Ectodermal cell (in vitro differentiated cells): Measurements from ENCODE around the gene PFKM.
"Not testable (repeated sequence)": the region's sequence is repeated elsewhere in the genome, so short reads cannot be mapped to it uniquely, and the experiment has no call there.

Experiments used
- H3K27ac ChIP-seq: 2 replicates; pipeline ENCODE4 v1.7.0; 2013; ENCODE audit warnings: mild to moderate bottlenecking, low read depth, low read length; ENCODE audit not compliant: insufficient read depth, poor library complexity, severe bottlenecking
- H3K27me3 ChIP-seq: 2 replicates; pipeline ENCODE4 v1.7.0; 2013; ENCODE audit warnings: mild to moderate bottlenecking, low read length; ENCODE audit not compliant: insufficient read depth, control insufficient read depth, poor library complexity, severe bottlenecking
- H3K36me3 ChIP-seq: one replicate; pipeline ENCODE4 v1.7.0; 2013; ENCODE audit warnings: low read length; ENCODE audit not compliant: control insufficient read depth, insufficient read depth
- H3K4me1 ChIP-seq: one replicate; pipeline ENCODE4 v1.7.0; 2013; ENCODE audit warnings: low read length; ENCODE audit not compliant: control insufficient read depth, insufficient read depth
- H3K4me3 ChIP-seq: 2 replicates; pipeline ENCODE4 v1.7.0; 2013; ENCODE audit warnings: low read depth, low read length, control low read depth; ENCODE audit not compliant: insufficient read depth
- H3K9me3 ChIP-seq: 2 replicates; pipeline ENCODE4 v1.7.0; 2013; ENCODE audit warnings: mild to moderate bottlenecking, low read length, moderate library complexity; ENCODE audit not compliant: control insufficient read depth
- WGBS, 2 experiments: methylation state at CpG; one replicate each; pipeline ENCODE4 v1.1.7; 2013; ENCODE audit warnings: missing lambda C conversion rate in 2 of 2; 5-methylcytosine and 5-hydroxymethylcytosine counted together

PFKM gene

GRCh38 chr12:48151103-48151771 lies 32.1 kb downstream of the PFKM start:
- 80 to 91% methylated on average over 2 of the region's 2 CpGs for WGBS, 2 experiments
- no peak overlapping the region for H3K27ac ChIP-seq

GRCh38 chr12:48155786-48156185 lies 36.6 kb downstream of the PFKM start:
- H3K36me3 ChIP-seq, H3K4me3 ChIP-seq, H3K9me3 ChIP-seq, H3K4me1 ChIP-seq, H3K27ac ChIP-seq, H3K27me3 ChIP-seq: not testable (repeated sequence)
- WGBS, 2 experiments, result 94 to 98% methylated on average over 4 of the region's 5 CpGs

More at GRCh38 chr12:48151103-48151771, 32.1 kb downstream of the PFKM start:
- peaks cover 11% of the 10 kb centered on the region for H3K36me3 ChIP-seq
- H3K4me3 ChIP-seq, result no peak overlapping the region
- no peaks in the 10 kb centered on the region for H3K27me3 ChIP-seq
- H3K4me1 ChIP-seq, result no peaks in the 10 kb centered on the region
- H3K9me3 ChIP-seq, result no peaks in the 10 kb centered on the region

GRCh38 chr12:48156652-48157017 lies 37.5 kb downstream of the PFKM start:
- Histone ChIP-seq H3K27ac (no peak overlapping the region), H3K4me3 (peak overlapping the region; percentile 77), H3K36me3 (no peaks in the 10 kb centered on the region), H3K27me3 (no peaks in the 10 kb centered on the region), H3K9me3 (no peaks in the 10 kb centered on the region), H3K4me1 (no peaks in the 10 kb centered on the region)
- 42 to 44% methylated on average over 8 of the region's 8 CpGs for WGBS, 2 experiments

- no peaks in the 10 kb centered on the region for H3K36me3 ChIP-seq
- H3K27me3 ChIP-seq, result peaks cover 3% of the 10 kb centered on the region
- no peaks in the 10 kb centered on the region for H3K4me1 ChIP-seq
- H3K27ac ChIP-seq, result no peak within 1 kb of the TSS
- WGBS, 2 experiments, result 1% methylated on average over 56 of the region's 56 CpGs
- peak within 1 kb of the TSS; percentile 77 for H3K4me3 ChIP-seq
- H3K9me3 ChIP-seq, result no peaks in the 10 kb centered on the region
Observed at GRCh38 chr12:48157018-48157888, 38.1 kb downstream of the PFKM start, which contains the start of gene ASB8. Gene ASB8 (minus strand): TSS chr12:48157515. CDS start chr12:48153496, 4,019 bp downstream.

DNA sequence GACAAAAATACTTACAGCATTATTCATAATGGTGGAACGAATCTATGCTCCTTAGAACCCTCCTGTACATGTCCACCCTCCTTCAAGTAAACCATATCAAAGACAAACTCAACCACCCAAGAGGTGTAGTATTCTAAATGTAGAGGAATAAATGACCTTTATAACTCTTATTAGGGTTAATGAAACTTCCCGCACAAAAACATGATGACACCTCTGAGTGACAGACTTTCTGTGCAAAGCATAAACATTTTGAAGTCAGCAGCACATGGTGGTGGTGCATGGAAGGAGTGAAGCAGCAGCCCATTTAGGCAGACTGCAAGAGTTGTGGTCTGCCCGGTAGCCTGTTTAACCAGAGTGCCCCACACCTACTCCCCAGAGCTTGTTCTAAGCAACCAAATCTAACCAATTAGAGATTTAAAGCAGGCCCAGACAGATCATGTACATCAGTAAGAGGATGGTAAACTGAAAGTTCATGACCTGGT lies 38.8 kb downstream of the PFKM start:
- Histone ChIP-seq H3K9me3 (no peaks in the 10 kb centered on the region), H3K4me3 (no peak overlapping the region), H3K27ac (no peak overlapping the region), H3K27me3 (peaks cover 3% of the 10 kb centered on the region), H3K36me3 (no peaks in the 10 kb centered on the region), H3K4me1 (no peaks in the 10 kb centered on the region)
- WGBS, 2 experiments, result 93 to 96% methylated on average over 2 to 3 of the region's 3 CpGs

GRCh38 chr12:48160046-48160445 lies 40.9 kb downstream of the PFKM start:
- H3K27ac ChIP-seq, result no peak overlapping the region
- H3K36me3 ChIP-seq, result no peaks in the 10 kb centered on the region
- H3K4me1 ChIP-seq, result no peaks in the 10 kb centered on the region
- no peak overlapping the region for H3K4me3 ChIP-seq
- WGBS, 2 experiments, result 92 to 95% methylated on average over 5 of the region's 5 CpGs
- no peaks in the 10 kb centered on the region for H3K9me3 ChIP-seq
- peaks cover 3% of the 10 kb centered on the region for H3K27me3 ChIP-seq

- WGBS, 2 experiments, result 90 to 93% methylated on average over 2 of the region's 2 CpGs
- Histone ChIP-seq H3K27ac (no peak overlapping the region), H3K9me3 (no peaks in the 10 kb centered on the region), H3K4me1 (no peaks in the 10 kb centered on the region), H3K27me3 (peaks cover 3% of the 10 kb centered on the region), H3K36me3 (no peaks in the 10 kb centered on the region), H3K4me3 (no peak overlapping the region)
Observed at GRCh38 chr12:48160807-48161206, 41.6 kb downstream of the PFKM start.

GRCh38 chr12:48163150-48163747 lies 44.1 kb downstream of the PFKM start:
- H3K27ac ChIP-seq, result no peak overlapping the region
- H3K4me3 ChIP-seq, result no peak overlapping the region
- H3K27me3 ChIP-seq, result peaks cover 3% of the 10 kb centered on the region
- WGBS, 2 experiments, result 74 to 77% methylated on average over 4 to 5 of the region's 5 CpGs
- no peaks in the 10 kb centered on the region for H3K36me3 ChIP-seq
- H3K9me3 ChIP-seq, result no peaks in the 10 kb centered on the region
- no peaks in the 10 kb centered on the region for H3K4me1 ChIP-seq

- 95 to 98% methylated on average over 2 of the region's 2 CpGs for WGBS, 2 experiments
- Histone ChIP-seq H3K4me1 (no peaks in the 10 kb centered on the region), H3K4me3 (no peak overlapping the region), H3K27me3 (peaks cover 3% of the 10 kb centered on the region), H3K36me3 (no peaks in the 10 kb centered on the region), H3K9me3 (no peaks in the 10 kb centered on the region), H3K27ac (no peak overlapping the region)
Observed at GRCh38 chr12:48164451-48164850, 45.3 kb downstream of the PFKM start.
